Large intestine (tissue), 3 donors: ENCODE results near the gene TRIM47. TPM values are rescaled to one million over a fixed set of nuclear protein-coding genes. Genes with fewer than 3 reads are reported as not detected.

Source experiments
- DNase-seq, 2 donors: peaks; one replicate each; pipeline versions ENCODE4 v3.0.0 to v3.0.0-alpha.2; 2013
- H3K27ac ChIP-seq: one replicate; pipeline ENCODE4 v1.5.1; 2013; ENCODE audit warnings: low read length
- H3K27me3 ChIP-seq: 2 replicates; pipeline ENCODE4 v1.6.1; 2013; ENCODE audit warnings: low read length; ENCODE audit not compliant: control insufficient read depth, insufficient read depth
- H3K36me3 ChIP-seq: 2 replicates; pipeline ENCODE4 v1.6.1; 2013; ENCODE audit warnings: low read length; ENCODE audit not compliant: control insufficient read depth, insufficient read depth
- H3K4me1 ChIP-seq: one replicate; pipeline ENCODE4 v1.6.1; 2013; ENCODE audit warnings: low read length; ENCODE audit not compliant: control insufficient read depth, insufficient read depth
- H3K4me3 ChIP-seq: one replicate; pipeline ENCODE4 v1.5.1; 2013; ENCODE audit warnings: low read length
- H3K9me3 ChIP-seq: one replicate; pipeline ENCODE4 v1.6.1; 2013; ENCODE audit warnings: mild to moderate bottlenecking, low read depth, low read length, moderate library complexity; ENCODE audit not compliant: control insufficient read depth
- WGBS: methylation state at CpG from one replicate; pipeline ENCODE4 v1.1.5; 2013; ENCODE audit warnings: low lambda C conversion rate; ENCODE audit not compliant: insufficient coverage; 5-methylcytosine and 5-hydroxymethylcytosine counted together
- polyA plus RNA-seq: library from polyadenylated mRNA; unstranded; fragments of 120-200 nt; gene quantifications from one replicate; pipeline ENCODE4 v1.2.1, GENCODE V29; 2013

The TRIM47 gene
- polyA plus RNA-seq, 1 donor = 9.8 TPM

- WGBS = no CpG with 5 or more reads among the region's 16 CpGs
- no peak for DNase-seq
- Histone ChIP-seq H3K9me3 (no peaks in the 10 kb centered on the region), H3K27ac (no peak overlapping the region), H3K27me3 (no peaks in the 10 kb centered on the region), H3K4me3 (no peak overlapping the region), H3K4me1 (peaks cover 16% of the 10 kb centered on the region), H3K36me3 (peaks cover 46% of the 10 kb centered on the region)
Measured at GRCh38 chr17:75898791-75899190, 20.4 kb upstream of the TRIM47 start.

- Histone ChIP-seq H3K36me3 (peaks cover 46% of the 10 kb centered on the region), H3K27ac (no peak overlapping the region), H3K4me1 (peaks cover 16% of the 10 kb centered on the region)
Measured at GRCh38 chr17:75898065-75898464, 19.7 kb upstream of the TRIM47 start.

GRCh38 chr17:75897160-75898019 lies 19.0 kb upstream of the TRIM47 start:
- Histone ChIP-seq H3K4me3 (peak overlapping the region; percentile 78), H3K27ac (peak overlapping the region; percentile 65), H3K4me1 (peaks cover 19% of the 10 kb centered on the region), H3K9me3 (no peaks in the 10 kb centered on the region), H3K27me3 (no peaks in the 10 kb centered on the region), H3K36me3 (peaks cover 42% of the 10 kb centered on the region)
- WGBS = 100% methylated on average over 1 of the region's 37 CpGs
- no peak for DNase-seq

More at GRCh38 chr17:75898065-75898464, 19.7 kb upstream of the TRIM47 start:
- no peaks in the 10 kb centered on the region for H3K27me3 ChIP-seq
- no peaks in the 10 kb centered on the region for H3K9me3 ChIP-seq
- peak in 1 of 2 donors; percentile 23 for DNase-seq
- no CpG with 5 or more reads among the region's 8 CpGs for WGBS
- no peak overlapping the region for H3K4me3 ChIP-seq

- H3K27ac ChIP-seq = peak within 1 kb of the TSS; percentile 87
- no CpG with 5 or more reads among the region's 102 CpGs for WGBS
- H3K9me3 ChIP-seq = no peaks in the 10 kb centered on the region
- no peaks in the 10 kb centered on the region for H3K27me3 ChIP-seq
- DNase-seq = peak; percentile 82 to 91
- peaks cover 43% of the 10 kb centered on the region for H3K36me3 ChIP-seq
- peaks cover 27% of the 10 kb centered on the region for H3K4me1 ChIP-seq
- H3K4me3 ChIP-seq = peak within 1 kb of the TSS; percentile 78
Measured at GRCh38 chr17:75896415-75897159, 18.2 kb upstream of the TRIM47 start, which contains the start of gene TRIM65. TRIM65 (minus strand) TSS chr17:75896951; CDS start chr17:75896937, 14 bp downstream.

GRCh38 chr17:75895370-75896155 lies 17.2 kb upstream of the TRIM47 start:
- H3K36me3 ChIP-seq = peaks cover 43% of the 10 kb centered on the region
- 93% methylated on average over 2 of the region's 28 CpGs for WGBS
- DNase-seq = peak in 1 of 2 donors; percentile 41
- peaks cover 5% of the 10 kb centered on the region for H3K9me3 ChIP-seq
- H3K27ac ChIP-seq = peak overlapping the region; percentile 87
- peaks cover 28% of the 10 kb centered on the region for H3K4me1 ChIP-seq
- H3K27me3 ChIP-seq = no peaks in the 10 kb centered on the region
- H3K4me3 ChIP-seq = peak overlapping the region; percentile 78

GRCh38 chr17:75894049-75894733 lies 15.8 kb upstream of the TRIM47 start:
- DNase-seq = no peak
- Histone ChIP-seq H3K36me3 (peaks cover 40% of the 10 kb centered on the region), H3K4me3 (no peak overlapping the region), H3K4me1 (peaks cover 28% of the 10 kb centered on the region), H3K27me3 (no peaks in the 10 kb centered on the region), H3K9me3 (peaks cover 5% of the 10 kb centered on the region), H3K27ac (no peak overlapping the region)
- no CpG with 5 or more reads among the region's 22 CpGs for WGBS

GRCh38 chr17:75893305-75894048 lies 15.1 kb upstream of the TRIM47 start:
- Histone ChIP-seq H3K4me3 (no peak overlapping the region), H3K4me1 (peaks cover 28% of the 10 kb centered on the region), H3K9me3 (peaks cover 5% of the 10 kb centered on the region), H3K27me3 (no peaks in the 10 kb centered on the region), H3K27ac (no peak overlapping the region), H3K36me3 (peaks cover 35% of the 10 kb centered on the region)
- no peak for DNase-seq
- 92% methylated on average over 6 of the region's 18 CpGs for WGBS

- DNase-seq = no peak
- Histone ChIP-seq H3K27ac (no peak overlapping the region), H3K4me3 (no peak overlapping the region), H3K27me3 (no peaks in the 10 kb centered on the region), H3K9me3 (peaks cover 5% of the 10 kb centered on the region), H3K36me3 (peaks cover 30% of the 10 kb centered on the region), H3K4me1 (peaks cover 28% of the 10 kb centered on the region)
- WGBS = no CpG with 5 or more reads among the region's 16 CpGs
Measured at GRCh38 chr17:75892556-75893224, 14.3 kb upstream of the TRIM47 start.
